Measurements from ENCODE around the gene CFTR. TPM values are rescaled to one million over a fixed set of nuclear protein-coding genes. Genes with fewer than 3 reads are reported as not detected.

Gene CFTR
- total and polyA plus RNA-seq, 4 donors: 6.3 to 19.2 (median 12.9) TPM

DNA sequence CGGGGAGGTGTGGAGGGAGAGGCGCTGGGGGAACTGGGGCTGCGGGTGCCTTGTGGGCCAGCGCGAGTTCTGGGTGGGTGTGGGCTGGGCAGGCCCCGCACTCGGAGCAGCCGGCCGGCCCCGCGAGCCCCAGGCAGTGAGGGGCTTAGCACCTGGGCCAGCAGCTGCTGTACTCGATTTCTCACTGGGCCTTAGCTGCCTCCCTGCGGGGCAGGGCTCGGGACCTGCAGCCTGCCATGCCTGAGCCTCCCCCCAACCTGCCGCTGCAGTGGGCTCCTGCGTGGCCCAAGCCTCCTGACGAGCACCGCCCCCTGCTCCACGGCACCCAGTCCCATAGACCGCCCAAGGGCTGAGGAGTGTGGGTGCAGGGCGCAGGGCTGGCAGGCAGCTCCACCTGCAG, 116.3 kb downstream of the CFTR start:
- Histone ChIP-seq H3K4me3 (ENCODE audit: low read depth, low read length) (no peak overlapping the region), H3K36me3 (ENCODE audit: control insufficient read depth, insufficient read depth, low read length) (peaks cover 3% of the 10 kb centered on the region), H3K9me3 (ENCODE audit: control insufficient read depth, insufficient read depth, low read length) (no peaks in the 10 kb centered on the region), H3K27me3 (ENCODE audit: control insufficient read depth, insufficient read depth, low read length) (no peaks in the 10 kb centered on the region), H3K4me1 (ENCODE audit: control insufficient read depth, insufficient read depth, low read length) (no peaks in the 10 kb centered on the region), H3K27ac (ENCODE audit: low read depth, low read length) (no peak overlapping the region)
- 98% methylated on average over 16 of the region's 21 CpGs for WGBS (ENCODE audit: insufficient coverage)
- DNase-seq (ENCODE audit: low read depth in 4 of 6, low spot score in 6 of 6): no peak

DNA sequence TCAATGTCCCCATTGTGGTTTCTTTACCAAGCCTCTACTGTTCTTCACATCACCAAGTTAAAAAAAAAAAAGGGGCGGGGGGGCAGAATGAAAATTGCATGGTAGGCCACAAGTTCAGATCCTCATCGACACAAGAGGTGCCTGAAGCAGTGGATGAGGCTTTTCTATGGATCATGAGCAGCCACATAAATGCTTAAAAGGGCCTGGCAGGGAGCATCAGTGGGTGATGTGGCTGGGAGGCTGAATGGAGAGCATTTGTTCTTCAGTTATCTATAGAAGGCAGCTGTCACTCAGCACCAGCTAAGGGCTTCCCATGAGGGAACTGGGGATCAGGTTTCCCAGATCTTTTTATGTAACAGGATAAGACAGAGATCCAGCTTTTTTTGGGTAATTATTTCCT, 117.9 kb downstream of the CFTR start:
- Histone ChIP-seq H3K4me3 (ENCODE audit: low read depth, low read length) (no peak overlapping the region), H3K4me1 (ENCODE audit: control insufficient read depth, insufficient read depth, low read length) (no peaks in the 10 kb centered on the region), H3K27ac (ENCODE audit: low read depth, low read length) (no peak overlapping the region), H3K27me3 (ENCODE audit: control insufficient read depth, insufficient read depth, low read length) (no peaks in the 10 kb centered on the region), H3K36me3 (ENCODE audit: control insufficient read depth, insufficient read depth, low read length) (peaks cover 3% of the 10 kb centered on the region), H3K9me3 (ENCODE audit: control insufficient read depth, insufficient read depth, low read length) (no peaks in the 10 kb centered on the region)
- DNase-seq (ENCODE audit: low read depth in 4 of 6, low spot score in 6 of 6): no peak
- no CpG with 5 or more reads among the region's 2 CpGs for WGBS (ENCODE audit: insufficient coverage)

DNA sequence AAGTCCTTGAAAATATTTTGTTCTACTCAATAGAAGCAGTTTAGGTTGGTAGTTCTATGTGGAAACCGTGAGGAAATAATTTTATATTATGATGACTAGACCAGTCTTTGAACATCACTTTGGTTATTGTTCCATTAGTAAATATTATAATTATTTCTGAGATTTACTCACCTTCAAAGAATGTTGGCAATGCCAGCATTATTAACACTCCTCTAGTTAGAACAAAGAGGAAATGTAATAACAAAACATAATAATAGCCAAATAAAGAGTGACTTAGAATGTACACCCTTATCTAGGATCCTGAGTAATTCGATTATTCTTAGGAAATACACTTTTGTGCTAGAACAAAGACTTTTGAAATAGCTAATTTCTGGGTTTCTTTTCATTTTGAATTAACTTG, 121.1 kb downstream of the CFTR start:
- Histone ChIP-seq H3K4me3 (ENCODE audit: low read depth, low read length) (no peak overlapping the region), H3K9me3 (ENCODE audit: control insufficient read depth, insufficient read depth, low read length) (no peaks in the 10 kb centered on the region), H3K27ac (ENCODE audit: low read depth, low read length) (no peak overlapping the region), H3K27me3 (ENCODE audit: control insufficient read depth, insufficient read depth, low read length) (no peaks in the 10 kb centered on the region), H3K4me1 (ENCODE audit: control insufficient read depth, insufficient read depth, low read length) (no peaks in the 10 kb centered on the region), H3K36me3 (ENCODE audit: control insufficient read depth, insufficient read depth, low read length) (peaks cover 3% of the 10 kb centered on the region)
- DNase-seq (ENCODE audit: low read depth in 4 of 6, low spot score in 6 of 6): no peak
- no CpG with 5 or more reads among the region's 2 CpGs for WGBS (ENCODE audit: insufficient coverage)

DNA sequence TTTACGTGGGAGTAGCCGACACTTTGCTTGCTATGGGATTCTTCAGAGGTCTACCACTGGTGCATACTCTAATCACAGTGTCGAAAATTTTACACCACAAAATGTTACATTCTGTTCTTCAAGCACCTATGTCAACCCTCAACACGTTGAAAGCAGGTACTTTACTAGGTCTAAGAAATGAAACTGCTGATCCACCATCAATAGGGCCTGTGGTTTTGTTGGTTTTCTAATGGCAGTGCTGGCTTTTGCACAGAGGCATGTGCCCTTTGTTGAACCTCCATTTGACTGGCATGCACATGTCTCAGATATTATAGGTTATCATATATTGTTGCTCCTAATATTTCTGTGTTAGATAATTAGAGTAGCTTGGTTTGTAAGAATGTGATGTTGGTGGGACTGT, 123.8 kb downstream of the CFTR start:
- H3K27me3 ChIP-seq (ENCODE audit: control insufficient read depth, insufficient read depth, low read length): no peaks in the 10 kb centered on the region
- no peaks in the 10 kb centered on the region for H3K36me3 ChIP-seq (ENCODE audit: control insufficient read depth, insufficient read depth, low read length)
- 100% methylated on average over 2 of the region's 4 CpGs for WGBS (ENCODE audit: insufficient coverage)
- H3K9me3 ChIP-seq (ENCODE audit: control insufficient read depth, insufficient read depth, low read length): no peaks in the 10 kb centered on the region
- no peak overlapping the region for H3K27ac ChIP-seq (ENCODE audit: low read depth, low read length)
- DNase-seq (ENCODE audit: low read depth in 4 of 6, low spot score in 6 of 6): no peak
- H3K4me1 ChIP-seq (ENCODE audit: control insufficient read depth, insufficient read depth, low read length): no peaks in the 10 kb centered on the region
- no peak overlapping the region for H3K4me3 ChIP-seq (ENCODE audit: low read depth, low read length)

DNA sequence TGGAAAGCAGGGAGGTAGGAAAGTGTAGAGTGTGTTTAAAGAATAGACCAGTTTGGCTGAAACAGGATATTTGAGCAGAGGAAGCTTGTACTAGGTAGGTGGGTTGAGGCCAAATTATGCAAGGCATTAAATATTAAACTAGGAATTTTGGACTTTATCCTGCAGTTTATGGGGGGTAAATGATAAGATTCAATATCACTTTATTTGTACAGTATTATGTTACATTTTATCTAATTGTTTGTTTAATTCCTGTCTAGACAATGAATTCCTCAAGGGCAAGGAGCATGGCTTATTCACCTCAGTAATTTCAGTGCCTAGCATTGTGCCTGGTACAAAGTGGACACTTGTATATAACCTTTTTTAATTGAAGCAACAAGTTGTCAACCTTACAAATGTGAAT, 125.9 kb downstream of the CFTR start:
- no peak overlapping the region for H3K27ac ChIP-seq (ENCODE audit: low read depth, low read length)
- H3K4me3 ChIP-seq (ENCODE audit: low read depth, low read length): no peak overlapping the region
- no peaks in the 10 kb centered on the region for H3K27me3 ChIP-seq (ENCODE audit: control insufficient read depth, insufficient read depth, low read length)
- H3K36me3 ChIP-seq (ENCODE audit: control insufficient read depth, insufficient read depth, low read length): no peaks in the 10 kb centered on the region
- H3K4me1 ChIP-seq (ENCODE audit: control insufficient read depth, insufficient read depth, low read length): no peaks in the 10 kb centered on the region
- DNase-seq (ENCODE audit: low read depth in 4 of 6, low spot score in 6 of 6): no peak
- H3K9me3 ChIP-seq (ENCODE audit: control insufficient read depth, insufficient read depth, low read length): no peaks in the 10 kb centered on the region

DNA sequence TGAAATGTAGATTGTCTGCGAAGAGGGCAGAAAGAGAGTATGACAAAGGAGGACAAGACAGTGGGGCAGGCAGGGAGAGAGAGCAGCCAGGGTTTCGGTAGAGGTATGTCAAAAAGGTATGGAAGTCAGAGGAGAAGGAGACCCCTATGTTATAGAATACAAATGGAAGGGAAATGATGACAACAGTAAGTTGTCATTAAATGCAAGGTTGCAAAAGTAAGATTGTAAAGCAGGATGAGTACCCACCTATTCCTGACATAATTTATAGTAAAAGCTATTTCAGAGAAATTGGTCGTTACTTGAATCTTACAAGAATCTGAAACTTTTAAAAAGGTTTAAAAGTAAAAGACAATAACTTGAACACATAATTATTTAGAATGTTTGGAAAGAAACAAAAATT, 126.3 kb downstream of the CFTR start:
- no peaks in the 10 kb centered on the region for H3K36me3 ChIP-seq (ENCODE audit: control insufficient read depth, insufficient read depth, low read length)
- H3K4me3 ChIP-seq (ENCODE audit: low read depth, low read length): no peak overlapping the region
- H3K9me3 ChIP-seq (ENCODE audit: control insufficient read depth, insufficient read depth, low read length): no peaks in the 10 kb centered on the region
- no peak overlapping the region for H3K27ac ChIP-seq (ENCODE audit: low read depth, low read length)
- DNase-seq (ENCODE audit: low read depth in 4 of 6, low spot score in 6 of 6): no peak
- no peaks in the 10 kb centered on the region for H3K27me3 ChIP-seq (ENCODE audit: control insufficient read depth, insufficient read depth, low read length)
- no peaks in the 10 kb centered on the region for H3K4me1 ChIP-seq (ENCODE audit: control insufficient read depth, insufficient read depth, low read length)
- WGBS (ENCODE audit: insufficient coverage): 88% methylated on average over 2 of the region's 3 CpGs

DNA sequence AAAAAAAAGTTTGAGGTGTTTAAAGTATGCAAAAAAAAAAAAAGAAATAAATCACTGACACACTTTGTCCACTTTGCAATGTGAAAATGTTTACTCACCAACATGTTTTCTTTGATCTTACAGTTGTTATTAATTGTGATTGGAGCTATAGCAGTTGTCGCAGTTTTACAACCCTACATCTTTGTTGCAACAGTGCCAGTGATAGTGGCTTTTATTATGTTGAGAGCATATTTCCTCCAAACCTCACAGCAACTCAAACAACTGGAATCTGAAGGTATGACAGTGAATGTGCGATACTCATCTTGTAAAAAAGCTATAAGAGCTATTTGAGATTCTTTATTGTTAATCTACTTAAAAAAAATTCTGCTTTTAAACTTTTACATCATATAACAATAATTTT, 130.6 kb downstream of the CFTR start:
- Histone ChIP-seq H3K27me3 (ENCODE audit: control insufficient read depth, insufficient read depth, low read length) (no peaks in the 10 kb centered on the region), H3K4me1 (ENCODE audit: control insufficient read depth, insufficient read depth, low read length) (no peaks in the 10 kb centered on the region), H3K9me3 (ENCODE audit: control insufficient read depth, insufficient read depth, low read length) (no peaks in the 10 kb centered on the region), H3K27ac (ENCODE audit: low read depth, low read length) (no peak overlapping the region), H3K4me3 (ENCODE audit: low read depth, low read length) (no peak overlapping the region), H3K36me3 (ENCODE audit: control insufficient read depth, insufficient read depth, low read length) (no peaks in the 10 kb centered on the region)
- no peak for DNase-seq (ENCODE audit: low read depth in 4 of 6, low spot score in 6 of 6)
- no CpG with 5 or more reads among the region's 2 CpGs for WGBS (ENCODE audit: insufficient coverage)

DNA sequence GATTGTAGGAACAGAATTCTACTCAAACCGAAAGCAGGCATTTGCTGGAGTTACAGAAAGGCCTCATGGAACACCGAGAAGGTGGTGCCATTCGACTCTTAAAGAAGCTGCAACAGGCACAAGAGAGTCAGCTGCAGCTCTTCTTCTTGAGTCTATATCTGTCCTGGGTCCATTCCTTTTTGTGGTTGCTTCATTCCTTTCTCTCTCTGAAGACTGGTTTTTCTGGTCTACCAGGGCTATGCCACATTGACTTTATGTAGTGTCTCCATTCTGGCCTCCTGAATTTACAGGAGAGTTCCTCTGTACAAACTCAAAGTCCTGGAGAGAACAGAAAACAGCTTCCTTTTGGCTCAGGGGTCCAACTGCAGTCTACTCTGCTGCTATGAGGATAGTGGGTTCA, 132.8 kb downstream of the CFTR start:
- H3K4me1 ChIP-seq (ENCODE audit: control insufficient read depth, insufficient read depth, low read length): no peaks in the 10 kb centered on the region
- H3K36me3 ChIP-seq (ENCODE audit: control insufficient read depth, insufficient read depth, low read length): no peaks in the 10 kb centered on the region
- WGBS (ENCODE audit: insufficient coverage): 91% methylated on average over 3 of the region's 3 CpGs
- no peak overlapping the region for H3K4me3 ChIP-seq (ENCODE audit: low read depth, low read length)
- no peak overlapping the region for H3K27ac ChIP-seq (ENCODE audit: low read depth, low read length)
- no peaks in the 10 kb centered on the region for H3K9me3 ChIP-seq (ENCODE audit: control insufficient read depth, insufficient read depth, low read length)
- H3K27me3 ChIP-seq (ENCODE audit: control insufficient read depth, insufficient read depth, low read length): no peaks in the 10 kb centered on the region
- no peak for DNase-seq (ENCODE audit: low read depth in 4 of 6, low spot score in 6 of 6)

DNA sequence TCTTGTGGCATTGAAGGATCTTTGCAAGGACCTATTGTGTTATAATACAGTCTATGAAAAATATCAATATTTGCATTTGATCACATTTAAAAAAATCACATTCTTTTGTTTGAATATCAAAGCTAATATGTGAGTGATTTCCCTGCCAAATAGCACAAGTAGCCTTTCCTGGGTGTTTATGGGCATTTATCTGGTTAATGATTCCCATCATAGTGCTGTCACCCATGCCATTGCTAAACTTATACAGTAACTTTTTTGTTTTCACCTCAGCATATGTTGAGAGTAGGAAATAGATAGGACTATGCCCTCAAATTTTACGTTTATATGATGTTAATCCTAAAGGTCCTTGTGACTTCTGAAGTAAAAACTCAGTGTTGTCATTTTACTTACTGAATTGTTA, 136.9 kb downstream of the CFTR start:
- Histone ChIP-seq H3K9me3 (ENCODE audit: control insufficient read depth, insufficient read depth, low read length) (no peaks in the 10 kb centered on the region), H3K4me3 (ENCODE audit: low read depth, low read length) (no peak overlapping the region), H3K4me1 (ENCODE audit: control insufficient read depth, insufficient read depth, low read length) (no peaks in the 10 kb centered on the region), H3K27me3 (ENCODE audit: control insufficient read depth, insufficient read depth, low read length) (no peaks in the 10 kb centered on the region), H3K27ac (ENCODE audit: low read depth, low read length) (no peak overlapping the region), H3K36me3 (ENCODE audit: control insufficient read depth, insufficient read depth, low read length) (no peaks in the 10 kb centered on the region)
- DNase-seq (ENCODE audit: low read depth in 4 of 6, low spot score in 6 of 6): no peak
- WGBS (ENCODE audit: insufficient coverage): no CpG with 5 or more reads among the region's 1 CpG

DNA sequence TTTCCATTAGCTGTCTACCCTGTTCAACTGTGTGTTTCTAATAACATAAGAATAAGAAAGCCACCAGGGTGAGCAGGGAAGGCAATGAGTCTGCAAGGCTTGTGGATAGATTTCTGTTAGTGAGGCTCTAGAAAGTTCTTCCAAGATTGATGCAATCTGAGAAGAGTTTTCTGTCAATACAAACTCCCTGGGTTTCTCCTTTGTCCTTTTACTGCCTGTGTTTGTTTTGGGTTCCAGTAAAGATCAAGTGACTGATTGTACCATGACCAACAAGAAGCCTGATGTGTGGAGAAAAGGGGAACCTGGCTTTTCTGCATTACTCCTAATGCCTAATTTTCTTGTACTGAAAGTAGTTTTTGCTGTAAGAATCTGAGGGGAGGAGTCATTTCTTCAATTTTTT, 139.9 kb downstream of the CFTR start:
- DNase-seq (ENCODE audit: low read depth in 4 of 6, low spot score in 6 of 6): no peak
- no peaks in the 10 kb centered on the region for H3K36me3 ChIP-seq (ENCODE audit: control insufficient read depth, insufficient read depth, low read length)
- no peaks in the 10 kb centered on the region for H3K9me3 ChIP-seq (ENCODE audit: control insufficient read depth, insufficient read depth, low read length)
- H3K4me3 ChIP-seq (ENCODE audit: low read depth, low read length): no peak overlapping the region
- no peaks in the 10 kb centered on the region for H3K4me1 ChIP-seq (ENCODE audit: control insufficient read depth, insufficient read depth, low read length)
- no peaks in the 10 kb centered on the region for H3K27me3 ChIP-seq (ENCODE audit: control insufficient read depth, insufficient read depth, low read length)
- H3K27ac ChIP-seq (ENCODE audit: low read depth, low read length): no peak overlapping the region
